Measurements from ENCODE around the gene KIF1A. TPM values are rescaled to one million over a fixed set of nuclear protein-coding genes. Genes with fewer than 3 reads are reported as not detected.

Gene KIF1A
- total and polyA plus RNA-seq, 2 of the 8 experiments (the other 6 are each of a cell fraction or from before 2014, with no cell fraction given) = 61.3 to 281 TPM

GRCh38 chr2:240791821-240792628 is 28.0 kb downstream of the KIF1A start (continued):
- TF ChIP-seq CHD7 (IDR thresholded peaks at IDR 0.05; ENCODE audit: insufficient replicate concordance, low read length) (no peak), GABPA (IDR thresholded peaks at IDR 0.05; ENCODE audit: borderline replicate concordance, insufficient read depth, low read length) (no peak), ZNF274 (IDR thresholded peaks at IDR 0.05; ENCODE audit: borderline replicate concordance, extremely low read depth, low read length) (no peak), SIX5 (IDR thresholded peaks at IDR 0.05; ENCODE audit: low read depth, low read length) (no peak), CTBP2 (IDR thresholded peaks at IDR 0.05; ENCODE audit: borderline replicate concordance, insufficient read depth, insufficient read length, low read length) (no peak), CHD2 (IDR thresholded peaks at IDR 0.05; ENCODE audit: low read length) (no peak), EGR1 (IDR thresholded peaks at IDR 0.05; ENCODE audit: borderline replicate concordance, low read depth, low read length) (no peak), ASH2L (IDR thresholded peaks at IDR 0.05; ENCODE audit: low read length) (no peak), RNF2 (IDR thresholded peaks at IDR 0.05; ENCODE audit: borderline replicate concordance, low read depth, low read length, missing control alignments, poor library complexity, severe bottlenecking) (no peak), GTF2F1 (IDR thresholded peaks at IDR 0.05; ENCODE audit: borderline replicate concordance, low read depth, low read length) (no peak)
